Activated T-helper 17 cell treated with anti-CD3 and anti-CD28 coated beads, Interleukin-2, amount 50 U/mL, for 72 hours (primary cell): ENCODE results near the gene RABGAP1L. TPM values are rescaled to one million over a fixed set of nuclear protein-coding genes. Genes with fewer than 3 reads are reported as not detected.

ENCODE experiments used
- ATAC-seq: fragments of 150-1000 bp; cut with Tn5 transposase; replicated peaks from 2 replicates; pipeline ENCODE4 v1.10.0; 2021; ENCODE audit warnings: mild to moderate bottlenecking, moderate library complexity
- H3K27ac Mint-ChIP-seq: one replicate; pipeline ENCODE4 v1.8.0; 2022; ENCODE audit warnings: mixed read lengths
- H3K27me3 Mint-ChIP-seq: one replicate; pipeline ENCODE4 v1.8.0; 2022; ENCODE audit warnings: mixed read lengths
- H3K36me3 Mint-ChIP-seq: one replicate; pipeline ENCODE4 v1.8.0; 2022; ENCODE audit warnings: low read depth, mild to moderate bottlenecking, mixed read lengths
- H3K4me1 Mint-ChIP-seq: one replicate; pipeline ENCODE4 v1.8.0; 2022; ENCODE audit warnings: mixed read lengths
- H3K4me3 Mint-ChIP-seq: one replicate; pipeline ENCODE4 v1.8.0; 2022; ENCODE audit warnings: mild to moderate bottlenecking, mixed read lengths
- H3K9me3 Mint-ChIP-seq: one replicate; pipeline ENCODE4 v1.8.0; 2022; ENCODE audit warnings: mixed read lengths
- total RNA-seq, 2 donors: library from RNA; stranded (reverse); gene quantifications; one replicate each; pipeline ENCODE4 v1.2.3, GENCODE V29; 2022

Gene RABGAP1L
- total RNA-seq, 2 donors from 2014 or later: 38.4 to 54.1 TPM

DNA sequence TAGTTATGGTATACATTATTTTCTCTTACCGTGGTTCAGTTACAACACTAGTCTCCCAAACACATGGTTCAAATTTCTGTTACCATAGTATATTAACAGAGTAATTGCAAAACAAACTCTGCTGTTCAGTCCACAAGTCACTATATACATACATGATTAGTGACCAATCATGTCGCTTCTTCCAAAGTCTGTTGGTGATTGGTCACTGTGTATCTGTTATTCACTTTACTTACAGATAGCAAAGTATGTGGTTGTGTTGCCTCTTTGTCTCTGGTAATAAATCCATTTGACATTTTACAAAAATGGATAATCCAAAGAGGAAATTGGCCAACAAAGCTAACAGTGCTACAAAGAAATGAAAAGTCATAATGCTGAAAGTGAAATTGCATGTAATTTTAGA is 107.2 kb downstream of the RABGAP1L start:
- Mint-ChIP-seq H3K27ac (no peak overlapping the region), H3K9me3 (no peaks in the 10 kb centered on the region), H3K4me1 (no peaks in the 10 kb centered on the region), H3K27me3 (no peaks in the 10 kb centered on the region), H3K4me3 (no peak overlapping the region), H3K36me3 (peaks cover 6% of the 10 kb centered on the region)
- ATAC-seq: no peak

DNA sequence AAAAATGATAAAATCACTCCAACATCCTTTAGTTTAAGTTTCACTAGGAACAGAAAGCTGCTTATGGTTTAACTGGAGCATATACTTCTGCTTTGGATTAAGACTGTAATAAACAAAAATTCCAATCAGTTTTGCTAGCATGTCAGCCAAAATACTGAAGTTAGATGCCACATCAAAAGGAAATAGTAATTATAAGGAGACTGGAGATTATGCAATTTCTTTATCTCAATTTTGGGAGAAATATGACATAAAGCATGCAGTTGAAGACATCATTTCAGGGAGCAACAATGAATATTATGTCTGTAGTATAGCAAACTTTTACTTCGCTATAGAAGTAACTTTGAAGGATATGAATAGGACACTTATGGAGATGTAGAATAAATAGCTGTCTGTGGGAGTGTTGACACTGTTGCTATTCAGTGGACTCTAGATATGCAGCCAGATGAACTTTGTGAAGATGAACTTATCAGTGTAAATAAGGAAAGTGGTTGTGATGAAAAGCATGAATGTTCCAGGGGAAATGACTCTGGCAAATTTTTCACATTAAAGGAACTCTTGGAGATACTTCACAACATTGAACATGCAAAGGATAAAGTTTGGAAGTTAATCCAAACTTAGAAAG is 107.8 kb downstream of the RABGAP1L start:
- Mint-ChIP-seq H3K36me3 (peaks cover 8% of the 10 kb centered on the region), H3K27me3 (no peaks in the 10 kb centered on the region), H3K4me1 (no peaks in the 10 kb centered on the region), H3K4me3 (no peak overlapping the region), H3K9me3 (no peaks in the 10 kb centered on the region), H3K27ac (no peak overlapping the region)
- no peak for ATAC-seq

DNA sequence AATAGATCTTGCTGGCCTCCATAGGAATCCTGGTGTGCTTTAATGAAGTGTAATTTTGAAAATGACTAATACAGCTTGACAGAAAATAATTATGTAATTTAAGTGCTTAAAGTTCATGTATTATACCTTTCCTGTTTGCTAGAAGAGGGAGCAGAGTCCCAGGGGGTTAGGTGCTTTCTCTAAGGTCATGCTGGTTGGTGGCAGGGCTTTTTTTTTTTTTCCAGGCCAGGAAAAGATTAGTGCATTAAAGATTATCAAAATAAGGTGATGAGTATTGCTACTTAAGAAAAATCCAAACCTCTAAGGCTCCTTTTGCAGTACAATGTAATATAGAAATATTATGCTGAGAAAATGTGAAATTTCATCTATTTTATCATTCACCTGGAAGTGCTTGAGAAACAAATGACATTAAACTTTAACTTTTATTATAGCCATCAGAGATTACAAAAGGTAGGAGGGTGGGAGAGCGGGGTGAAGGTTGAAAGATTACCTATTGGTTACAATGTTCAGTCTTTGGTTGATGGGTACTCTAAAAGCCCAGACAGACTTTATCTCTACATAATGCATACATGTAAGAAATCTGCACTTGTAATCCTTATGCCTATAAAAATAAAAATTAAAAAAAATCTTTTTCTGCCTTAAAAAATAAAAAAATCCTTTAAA is 110.8 kb downstream of the RABGAP1L start:
- ATAC-seq: no peak
- Mint-ChIP-seq H3K27ac (no peak overlapping the region), H3K9me3 (no peaks in the 10 kb centered on the region), H3K27me3 (no peaks in the 10 kb centered on the region), H3K4me3 (no peak overlapping the region), H3K4me1 (no peaks in the 10 kb centered on the region), H3K36me3 (peaks cover 22% of the 10 kb centered on the region)

DNA sequence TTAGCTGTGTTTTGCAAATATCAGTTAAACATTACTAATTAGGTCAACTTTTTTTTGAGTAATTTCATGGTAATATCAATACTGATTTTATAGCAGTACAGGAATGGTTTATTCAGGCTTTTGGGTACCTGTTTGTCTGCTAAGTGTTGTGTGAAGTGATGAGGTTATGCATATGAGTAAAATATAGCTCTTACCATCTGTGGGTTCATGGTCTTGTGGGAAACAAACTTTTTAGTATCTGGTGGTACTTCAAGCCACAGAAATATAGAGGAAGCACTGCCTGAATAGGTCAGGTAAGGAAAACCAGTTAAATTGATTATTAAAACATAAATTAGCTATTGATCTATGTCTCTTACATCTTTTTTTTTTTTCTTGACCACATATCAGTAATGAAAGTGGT is 113.9 kb downstream of the RABGAP1L start:
- H3K27ac Mint-ChIP-seq: no peak overlapping the region
- peaks cover 17% of the 10 kb centered on the region for H3K36me3 Mint-ChIP-seq
- ATAC-seq: no peak
- H3K27me3 Mint-ChIP-seq: no peaks in the 10 kb centered on the region
- H3K9me3 Mint-ChIP-seq: no peaks in the 10 kb centered on the region
- no peaks in the 10 kb centered on the region for H3K4me1 Mint-ChIP-seq
- H3K4me3 Mint-ChIP-seq: no peak overlapping the region

DNA sequence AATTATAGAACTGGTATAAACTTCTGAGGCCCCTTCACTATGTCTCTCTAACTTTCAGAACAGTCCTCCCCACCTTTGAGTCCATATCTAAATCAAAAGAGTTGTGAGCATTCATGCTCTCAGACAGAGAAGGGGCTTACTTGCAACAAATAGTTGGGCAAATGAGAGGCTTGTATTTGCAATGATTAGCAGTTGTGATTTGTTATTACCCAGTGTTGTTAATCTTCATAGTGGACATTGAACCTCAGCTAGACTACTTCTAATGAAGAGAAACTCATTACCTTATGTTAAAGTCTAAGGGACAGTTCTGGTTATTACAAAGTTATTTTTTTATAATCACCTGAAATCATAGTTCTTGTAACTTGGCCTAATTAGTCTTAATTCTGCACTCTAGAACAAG is 114.5 kb downstream of the RABGAP1L start:
- no peaks in the 10 kb centered on the region for H3K9me3 Mint-ChIP-seq
- H3K4me1 Mint-ChIP-seq: no peaks in the 10 kb centered on the region
- no peak overlapping the region for H3K4me3 Mint-ChIP-seq
- no peaks in the 10 kb centered on the region for H3K27me3 Mint-ChIP-seq
- ATAC-seq: no peak
- H3K36me3 Mint-ChIP-seq: peaks cover 23% of the 10 kb centered on the region
- no peak overlapping the region for H3K27ac Mint-ChIP-seq

DNA sequence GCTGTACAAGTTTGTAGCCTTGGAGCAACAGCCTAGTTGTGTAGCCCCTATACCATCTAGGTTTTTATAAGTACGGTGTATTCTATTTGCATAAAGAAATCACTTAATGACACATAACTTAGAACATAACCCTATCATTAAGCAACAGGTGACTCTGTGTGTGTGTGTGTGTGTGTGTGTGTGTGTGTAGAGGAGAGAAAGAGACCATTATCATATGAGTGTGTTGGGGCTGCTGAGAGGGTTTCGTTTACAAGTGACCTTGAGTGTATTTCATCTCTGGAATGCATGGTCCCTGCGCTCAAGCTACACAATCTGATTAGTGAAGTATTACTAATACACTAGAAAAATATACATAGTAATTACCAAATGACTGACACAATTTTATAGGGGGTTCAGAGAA is 115.1 kb downstream of the RABGAP1L start:
- Mint-ChIP-seq H3K9me3 (no peaks in the 10 kb centered on the region), H3K27ac (no peak overlapping the region), H3K4me3 (no peak overlapping the region), H3K36me3 (peaks cover 25% of the 10 kb centered on the region), H3K27me3 (no peaks in the 10 kb centered on the region), H3K4me1 (no peaks in the 10 kb centered on the region)
- ATAC-seq: no peak

DNA sequence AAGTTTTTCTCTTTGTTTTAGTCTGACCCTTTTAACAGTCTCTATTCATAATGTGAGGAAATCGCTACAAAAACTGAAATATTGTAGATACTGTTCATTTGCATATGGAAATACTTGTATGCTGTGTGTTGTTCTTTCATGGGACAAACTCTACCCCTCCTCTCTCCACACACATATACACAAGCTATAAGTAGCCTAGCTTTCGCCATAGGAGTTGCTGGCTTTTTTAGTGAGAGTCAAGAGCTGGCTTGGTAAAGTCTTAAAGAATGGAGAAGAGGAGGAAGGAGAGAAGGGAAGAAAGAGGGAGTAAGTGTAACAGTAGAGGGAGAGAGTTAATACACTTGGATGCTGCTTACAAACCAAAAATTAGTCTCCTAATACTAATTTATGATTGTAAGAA is 115.6 kb downstream of the RABGAP1L start:
- H3K4me1 Mint-ChIP-seq: no peaks in the 10 kb centered on the region
- no peaks in the 10 kb centered on the region for H3K27me3 Mint-ChIP-seq
- H3K27ac Mint-ChIP-seq: no peak overlapping the region
- no peak for ATAC-seq
- H3K4me3 Mint-ChIP-seq: no peak overlapping the region
- H3K9me3 Mint-ChIP-seq: no peaks in the 10 kb centered on the region
- H3K36me3 Mint-ChIP-seq: peaks cover 29% of the 10 kb centered on the region

DNA sequence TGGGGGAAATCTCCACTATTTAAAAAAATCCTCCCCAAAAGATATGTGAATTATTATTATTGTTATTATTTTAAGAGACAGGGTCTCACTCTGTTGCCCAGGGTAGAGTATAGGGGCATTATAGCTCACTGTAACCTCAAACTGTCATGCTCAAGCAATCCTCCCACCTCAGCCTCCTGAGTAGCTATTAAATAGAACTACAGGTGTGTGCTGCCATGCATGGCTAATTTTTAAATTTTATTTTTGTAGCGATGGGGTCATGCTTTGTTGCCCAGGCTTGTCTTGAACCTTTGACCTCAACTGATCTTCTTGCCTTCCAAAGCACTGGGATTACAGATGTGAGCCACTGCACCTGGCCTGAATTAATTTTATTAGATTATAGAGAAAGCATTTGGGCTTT is 116.8 kb downstream of the RABGAP1L start:
- Mint-ChIP-seq H3K27me3 (no peaks in the 10 kb centered on the region), H3K9me3 (no peaks in the 10 kb centered on the region), H3K4me3 (no peak overlapping the region), H3K36me3 (peaks cover 42% of the 10 kb centered on the region), H3K4me1 (no peaks in the 10 kb centered on the region), H3K27ac (no peak overlapping the region)
- ATAC-seq: no peak

DNA sequence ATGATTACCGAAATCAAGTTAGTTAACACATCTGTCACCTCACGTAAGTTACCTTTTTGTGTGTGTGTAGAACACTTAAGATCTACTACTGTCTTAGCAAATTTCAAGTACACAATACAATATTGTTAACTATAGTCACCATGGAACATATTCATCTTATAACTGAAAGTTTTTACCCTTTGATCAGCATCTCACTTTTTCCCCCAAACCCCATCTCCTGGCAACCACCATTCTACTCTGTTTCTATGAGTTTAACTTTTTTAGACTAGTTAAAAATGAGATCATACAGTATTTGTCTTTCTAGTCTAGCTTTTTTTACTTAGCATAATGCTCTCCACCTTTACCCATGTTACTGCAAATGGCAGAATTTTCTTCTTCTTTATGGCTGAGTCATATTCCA is 124.7 kb downstream of the RABGAP1L start:
- Mint-ChIP-seq H3K9me3 (peaks cover 5% of the 10 kb centered on the region), H3K27ac (no peak overlapping the region), H3K27me3 (no peaks in the 10 kb centered on the region), H3K4me3 (no peak overlapping the region), H3K4me1 (peaks cover 14% of the 10 kb centered on the region), H3K36me3 (peaks cover 91% of the 10 kb centered on the region)
- peak; percentile 45 for ATAC-seq

DNA sequence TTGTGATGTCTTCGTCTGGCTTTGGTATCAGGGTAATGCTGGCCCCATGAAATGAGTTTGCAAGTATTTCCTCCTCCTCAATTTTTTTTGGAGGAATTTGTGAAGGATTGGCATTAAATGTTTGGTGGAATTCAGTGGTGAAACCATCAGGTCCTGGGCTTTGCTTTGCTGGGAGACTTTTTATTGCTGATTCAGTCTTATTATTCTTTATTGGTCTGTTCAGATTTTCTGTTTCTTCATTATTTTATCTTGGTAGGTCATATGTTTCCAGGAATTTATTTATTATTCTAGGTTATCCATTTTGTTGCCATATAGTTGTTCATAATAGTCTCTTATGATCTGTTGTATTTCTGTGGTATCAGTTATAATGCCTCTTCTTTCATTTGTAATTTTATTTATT is 126.7 kb downstream of the RABGAP1L start:
- no peak overlapping the region for H3K4me3 Mint-ChIP-seq
- peaks cover 95% of the 10 kb centered on the region for H3K36me3 Mint-ChIP-seq
- no peaks in the 10 kb centered on the region for H3K27me3 Mint-ChIP-seq
- peaks cover 14% of the 10 kb centered on the region for H3K4me1 Mint-ChIP-seq
- H3K27ac Mint-ChIP-seq: no peak overlapping the region
- ATAC-seq: no peak
- H3K9me3 Mint-ChIP-seq: peaks cover 10% of the 10 kb centered on the region

DNA sequence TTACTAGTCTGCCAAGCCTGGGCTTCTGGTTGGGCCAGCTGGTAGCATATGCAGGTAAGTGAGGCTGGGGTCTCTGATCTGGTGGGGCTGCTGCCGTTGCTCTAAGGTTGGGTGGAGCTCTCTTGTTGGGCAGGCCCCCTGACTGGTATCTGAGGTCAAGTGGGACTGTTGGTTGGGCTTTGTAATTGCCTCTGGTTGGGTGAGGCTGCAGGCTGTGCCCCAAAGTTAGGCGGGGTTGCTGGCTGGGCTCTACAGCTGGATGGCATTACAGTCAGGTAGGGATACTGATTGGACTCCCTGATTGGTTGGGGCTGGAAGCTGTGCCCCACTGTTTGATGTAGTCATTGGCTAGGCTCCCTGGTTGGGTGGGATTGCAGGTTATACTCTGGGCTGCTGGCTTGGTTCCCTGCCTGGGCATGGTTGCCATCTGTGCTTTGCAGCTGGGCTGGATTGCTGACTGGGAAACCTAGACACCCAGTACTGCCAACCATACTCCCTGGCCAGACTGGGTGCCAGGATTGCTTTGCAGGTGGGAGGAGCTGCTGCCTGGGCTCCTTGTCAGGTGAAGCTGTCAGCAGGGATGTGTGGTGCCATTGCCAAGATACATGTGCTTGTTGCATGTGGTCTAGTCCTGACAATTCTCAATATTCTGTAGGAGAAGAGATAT is 130.5 kb downstream of the RABGAP1L start:
- Mint-ChIP-seq H3K27me3 (no peaks in the 10 kb centered on the region), H3K27ac (no peak overlapping the region), H3K4me1 (peaks cover 6% of the 10 kb centered on the region), H3K36me3 (peaks cover 91% of the 10 kb centered on the region), H3K4me3 (no peak overlapping the region), H3K9me3 (peaks cover 14% of the 10 kb centered on the region)
- ATAC-seq: no peak

DNA sequence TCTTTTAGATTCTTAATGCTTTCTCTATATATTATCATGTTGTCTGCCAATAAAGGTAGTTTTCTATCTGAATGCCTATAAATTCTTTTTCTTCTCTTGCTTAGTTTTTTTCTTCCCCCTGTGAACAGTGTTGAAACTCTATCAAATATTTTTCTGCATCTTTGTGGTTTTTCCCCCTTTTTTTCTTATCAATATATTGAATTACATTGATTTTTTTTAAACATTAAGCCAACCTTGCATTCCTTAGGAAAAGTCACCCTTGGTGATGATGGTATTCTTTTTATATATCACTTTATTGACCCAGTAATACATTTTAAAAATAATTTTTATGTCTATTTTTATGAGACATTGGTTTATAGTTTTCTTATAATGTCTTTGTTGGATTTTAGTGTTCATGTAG is 131.7 kb downstream of the RABGAP1L start:
- H3K4me3 Mint-ChIP-seq: no peak overlapping the region

DNA sequence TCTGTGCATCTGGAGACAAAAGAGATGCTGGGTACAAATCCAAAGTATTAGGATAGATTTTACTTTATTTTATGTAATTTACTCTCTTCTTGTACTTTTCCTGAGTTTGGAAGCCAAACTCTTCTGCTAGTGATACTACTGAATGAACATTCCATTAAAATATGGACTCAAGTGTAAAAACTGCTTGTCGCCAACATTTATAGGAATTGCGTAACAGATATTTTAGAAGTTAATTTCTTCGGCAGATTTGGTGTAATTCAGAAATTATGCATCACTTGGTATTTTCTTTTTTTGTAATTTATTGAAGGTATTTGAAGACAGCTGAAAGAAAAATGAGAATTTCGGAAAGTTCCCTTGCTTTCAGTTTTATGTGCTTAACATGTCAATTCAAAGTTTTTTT is 137.0 kb downstream of the RABGAP1L start:
- Mint-ChIP-seq H3K4me1 (peaks cover 5% of the 10 kb centered on the region), H3K9me3 (peaks cover 5% of the 10 kb centered on the region), H3K4me3 (no peak overlapping the region), H3K27me3 (no peaks in the 10 kb centered on the region), H3K27ac (no peak overlapping the region), H3K36me3 (peaks cover 44% of the 10 kb centered on the region)
- ATAC-seq: no peak

More for the DNA sequence above, 131.7 kb downstream of the RABGAP1L start:
- peaks cover 5% of the 10 kb centered on the region for H3K4me1 Mint-ChIP-seq
- H3K27ac Mint-ChIP-seq: no peak overlapping the region
- H3K36me3 Mint-ChIP-seq: peaks cover 85% of the 10 kb centered on the region
- no peak for ATAC-seq
- peaks cover 14% of the 10 kb centered on the region for H3K9me3 Mint-ChIP-seq
- H3K27me3 Mint-ChIP-seq: no peaks in the 10 kb centered on the region

DNA sequence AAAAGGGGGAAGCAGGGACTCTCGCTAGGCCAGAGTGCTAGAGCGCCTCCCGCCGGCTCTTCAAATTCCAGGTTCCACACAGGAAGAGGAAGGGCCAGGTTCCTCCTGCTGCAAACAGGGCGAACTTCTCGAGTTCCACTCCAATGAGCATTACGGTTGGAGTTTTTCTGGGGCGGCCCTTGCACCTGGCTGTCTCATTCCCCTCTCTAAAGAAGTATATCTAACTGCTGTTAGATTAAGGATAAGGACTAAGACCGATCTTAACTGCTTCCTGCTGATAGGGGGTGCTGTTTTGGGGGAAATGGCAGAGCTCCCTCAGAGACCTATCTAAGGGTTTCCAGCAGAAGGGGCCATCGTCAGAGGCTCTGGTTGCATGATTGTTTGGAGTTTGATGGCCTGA is 138.0 kb downstream of the RABGAP1L start:
- Mint-ChIP-seq H3K4me3 (no peak overlapping the region), H3K27ac (no peak overlapping the region), H3K9me3 (peaks cover 5% of the 10 kb centered on the region), H3K4me1 (peaks cover 8% of the 10 kb centered on the region), H3K27me3 (no peaks in the 10 kb centered on the region), H3K36me3 (peaks cover 34% of the 10 kb centered on the region)
- no peak for ATAC-seq
